Breast epithelium (tissue), 3 donors: ENCODE results near the gene FAM131A.

Experiments
- CTCF ChIP-seq, 3 donors: fragments of 450-650 bp; IDR thresholded peaks; one replicate each; pipeline ENCODE4 v1.5.1; 2016 to 2017; ENCODE audit warnings: antibody characterized with exemption in 3 of 3, mild to moderate bottlenecking in 3 of 3, moderate library complexity in 3 of 3
- POLR2A ChIP-seq: fragments of 450-650 bp; IDR thresholded peaks from one replicate; pipeline ENCODE4 v1.6.1; 2016; ENCODE audit warnings: antibody characterized with exemption, mild to moderate bottlenecking, moderate library complexity
- POLR2AphosphoS5 ChIP-seq, 3 donors: sonication (generic); formaldehyde crosslinking; IDR thresholded peaks; one replicate each; pipeline ENCODE4 v1.6.1; 2017; ENCODE audit warnings: antibody characterized with exemption in 3 of 3

GRCh38 chr3:184350618-184351017 lies 13.2 kb downstream of the FAM131A start:
- TF ChIP-seq CTCF (IDR thresholded peaks at IDR 0.05) (no peak), POLR2A (no peak), POLR2AphosphoS5 (IDR thresholded peaks at IDR 0.05) (no peak)
